Tibial artery (tissue), 4 donors: ENCODE measurements around the gene MR1.

ENCODE experiments used
- DNase-seq, 2 donors: peaks; one replicate each; pipeline ENCODE4 v3.0.0-alpha.2; 2019
- H3K27ac ChIP-seq, 2 donors: fragments of 200-600 bp; sonication (generic) in 1 of 2; 1 replicate in 1 of 2; 2 replicates in 1 of 2; pipeline ENCODE4 v1.5.1; 2018 to 2019; ENCODE audit warnings: mild to moderate bottlenecking in 1 of 2
- H3K27me3 ChIP-seq, 2 donors: fragments of 200-600 bp; sonication (generic) in 1 of 2; one replicate each; pipeline versions ENCODE4 v1.5.1 to v1.6.0; 2016 to 2019
- H3K36me3 ChIP-seq, 3 donors: fragments of 200-600 bp; sonication (generic) in 2 of 3; one replicate each; pipeline ENCODE4 v1.5.1; 2016 to 2019; ENCODE audit warnings: mild to moderate bottlenecking in 2 of 3
- H3K4me1 ChIP-seq, 4 donors: fragments of 200-600 bp; sonication (generic) in 2 of 4; 1 replicate in 3 of 4; 2 replicates in 1 of 4; pipeline ENCODE4 v1.5.1; 2016 to 2019
- H3K4me3 ChIP-seq, 2 donors: fragments of 200-600 bp; sonication (generic) in 1 of 2; 1 replicate in 1 of 2; 2 replicates in 1 of 2; pipeline ENCODE4 v1.5.1; 2018 to 2019; ENCODE audit warnings: mild to moderate bottlenecking in 2 of 2
- H3K9me3 ChIP-seq, 3 donors: fragments of 200-600 bp; sonication (generic) in 1 of 3; one replicate each; pipeline ENCODE4 v1.5.1; 2016 to 2019
- CTCF ChIP-seq, 2 experiments: fragments of 200-600 bp in 1 of 2; fragments of 450-650 bp in 1 of 2; IDR thresholded peaks; one replicate each; pipeline ENCODE4 v1.5.1; 2017 to 2019; ENCODE audit warnings: antibody characterized with exemption in 2 of 2, mild to moderate bottlenecking in 1 of 2, moderate library complexity in 1 of 2
- intact Hi-C: fragments of 100-400 bp; cut with DNase I; formaldehyde crosslinking; loops from one replicate; pipeline ENCODE4 v1.15.0; 2023; ENCODE audit warnings: low total_unique reads

Gene MR1

GRCh38 chr1:181107711-181108110, 73.9 kb downstream of the MR1 start:
- DNase-seq, result no peak
- Histone ChIP-seq H3K27me3 (no peaks in the 10 kb centered on the region), H3K27ac (no peak overlapping the region), H3K9me3 (no peaks in the 10 kb centered on the region), H3K4me1 (peaks cover 0 to 26% (median 19%) of the 10 kb centered on the region in 4 donors), H3K36me3 (no peaks in the 10 kb centered on the region), H3K4me3 (no peak overlapping the region)
- intact Hi-C loops, result no loop called here
- TF ChIP-seq CTCF (IDR thresholded peaks at IDR 0.05), result no peak

GRCh38 chr1:181108304-181108867, 74.6 kb downstream of the MR1 start:
- Histone ChIP-seq H3K4me3 (no peak overlapping the region), H3K36me3 (no peaks in the 10 kb centered on the region), H3K27me3 (no peaks in the 10 kb centered on the region), H3K4me1 (peaks cover 0 to 33% (median 26%) of the 10 kb centered on the region in 4 donors), H3K9me3 (no peaks in the 10 kb centered on the region), H3K27ac (no peak overlapping the region)
- intact Hi-C loops, result no loop called here
- no peak for TF ChIP-seq CTCF (IDR thresholded peaks at IDR 0.05)
- no peak for DNase-seq

GRCh38 chr1:181110013-181110412, 76.2 kb downstream of the MR1 start:
- Histone ChIP-seq H3K9me3 (no peaks in the 10 kb centered on the region), H3K4me1 (peaks cover 0 to 27% (median 23%) of the 10 kb centered on the region in 4 donors), H3K36me3 (no peaks in the 10 kb centered on the region), H3K27me3 (no peaks in the 10 kb centered on the region), H3K27ac (no peak overlapping the region), H3K4me3 (no peak overlapping the region)
- intact Hi-C loops, result no loop called here
- no peak for DNase-seq
- TF ChIP-seq CTCF (IDR thresholded peaks at IDR 0.05), result no peak
